Endothelial cell of hepatic sinusoid (primary cell): ENCODE results near the gene FAM81A.
"Not testable (repeated sequence)": the region's sequence is repeated elsewhere in the genome, so short reads cannot be mapped to it uniquely, and the experiment has no call there.

Source experiments
- in situ Hi-C: cut with HindIII; loops from 2 replicates; pipeline ENCODE4 v1.10.0; 2017; ENCODE audit warnings: low sequenced_read_pairs

FAM81A gene

DNA sequence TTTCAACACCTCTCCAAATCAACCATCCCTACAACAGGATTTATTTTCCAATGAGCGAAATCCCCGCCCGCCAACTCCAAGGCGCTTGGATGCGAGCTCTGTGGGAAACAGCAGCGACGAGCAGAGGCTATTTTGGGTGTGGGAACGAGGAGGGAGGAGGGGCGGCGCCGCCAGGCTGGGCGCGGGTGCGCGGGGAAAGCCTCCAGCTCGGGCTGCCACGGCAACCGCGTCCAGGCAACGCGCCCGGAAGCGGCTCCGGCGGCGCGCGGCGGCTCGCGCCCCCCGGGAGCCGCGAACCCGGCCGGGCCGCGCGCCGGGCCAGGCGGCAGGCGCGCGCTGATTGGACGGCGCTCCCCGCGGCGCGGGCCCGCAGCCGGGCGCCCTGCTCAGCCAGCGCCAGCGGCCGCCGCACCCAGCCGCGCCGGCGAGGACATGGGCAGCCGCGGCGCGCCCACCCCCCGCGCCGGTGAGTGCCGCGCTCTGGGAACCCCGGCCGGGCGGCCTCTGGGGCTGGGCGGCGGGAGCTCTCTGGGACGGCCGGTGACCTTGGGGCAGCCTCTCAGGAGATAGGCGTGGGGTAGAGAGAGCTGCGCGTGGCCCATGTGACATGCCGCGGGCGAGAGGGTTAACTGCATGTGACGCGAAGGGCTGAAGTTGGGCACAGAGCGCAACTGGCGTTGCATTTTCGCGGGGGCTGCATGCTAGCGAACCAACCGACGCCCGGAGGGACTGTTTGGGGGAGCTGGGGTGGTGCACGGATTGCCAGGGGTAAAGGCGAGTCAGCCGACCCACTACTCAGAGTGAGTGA, at the start of gene FAM81A:
FAM81A (plus strand) TSS at position 370 of the 808 bp plus-strand sequence. CDS start 20,441 bp downstream, outside the sequence.
- in situ Hi-C loops = no loop called here

DNA sequence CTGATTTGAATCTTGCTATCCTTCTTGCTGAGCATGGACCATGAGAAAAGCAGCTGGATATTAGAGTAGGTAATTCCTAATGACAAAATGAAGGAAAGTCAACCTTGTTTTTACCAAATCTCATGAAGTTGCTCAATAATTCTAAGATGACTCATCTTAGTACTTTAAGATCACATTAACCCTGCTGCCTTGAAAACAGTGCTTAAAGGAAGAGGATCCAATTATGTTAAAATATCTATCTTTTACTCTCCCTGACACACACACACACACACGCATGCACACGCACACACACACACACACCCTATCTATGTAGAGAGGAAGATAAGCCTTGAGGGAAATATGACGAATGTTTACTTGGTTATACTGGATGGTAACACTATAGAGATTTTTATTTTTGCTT, 49.3 kb upstream of the FAM81A start:
- in situ Hi-C loops = no loop called here

- in situ Hi-C loops = no loop called here
Measured at GRCh38 chr15:59392299-59392698, 45.7 kb upstream of the FAM81A start.

DNA sequence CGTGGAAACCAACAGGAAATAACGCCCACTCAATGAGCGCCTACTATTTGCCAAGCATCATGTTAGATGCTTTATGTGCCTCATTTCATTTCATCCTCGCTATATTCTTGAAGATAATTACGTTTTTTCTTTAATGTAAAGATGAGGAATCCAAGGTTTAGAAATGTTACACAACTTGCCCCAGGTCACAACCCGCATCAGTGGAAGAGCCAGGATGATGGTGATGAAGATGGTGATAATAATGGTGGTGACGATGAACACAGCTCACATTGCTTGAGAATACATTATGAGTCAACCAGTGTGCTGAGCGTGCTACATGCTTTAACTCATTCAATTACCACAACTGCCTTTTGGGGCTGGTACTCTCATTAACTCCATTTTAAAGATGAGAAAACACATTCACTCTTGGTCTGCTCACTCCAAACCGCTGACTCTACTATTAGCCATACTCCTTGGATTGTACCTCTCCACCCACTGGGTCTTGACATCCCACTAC, 43.8 kb upstream of the FAM81A start:
- in situ Hi-C loops = no loop called here

DNA sequence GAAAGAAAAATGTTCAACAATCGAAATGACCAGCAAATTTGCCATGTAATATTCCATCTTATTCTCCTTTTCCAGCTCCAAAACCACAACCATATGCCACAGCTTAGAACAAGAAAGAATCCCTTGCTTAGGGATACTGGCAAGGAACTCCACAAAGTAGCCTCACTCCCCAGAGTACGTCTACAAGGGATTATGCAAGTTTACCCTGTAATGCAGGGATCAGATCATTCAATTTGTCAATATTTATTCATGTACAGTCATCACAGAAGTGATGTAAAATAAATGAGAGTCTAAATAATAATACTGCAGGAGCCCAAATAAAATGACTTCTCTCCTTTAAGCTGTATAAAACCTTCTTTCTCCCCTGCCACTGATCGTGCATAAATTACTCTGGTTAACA, 41.8 kb upstream of the FAM81A start:
- in situ Hi-C loops = no loop called here

DNA sequence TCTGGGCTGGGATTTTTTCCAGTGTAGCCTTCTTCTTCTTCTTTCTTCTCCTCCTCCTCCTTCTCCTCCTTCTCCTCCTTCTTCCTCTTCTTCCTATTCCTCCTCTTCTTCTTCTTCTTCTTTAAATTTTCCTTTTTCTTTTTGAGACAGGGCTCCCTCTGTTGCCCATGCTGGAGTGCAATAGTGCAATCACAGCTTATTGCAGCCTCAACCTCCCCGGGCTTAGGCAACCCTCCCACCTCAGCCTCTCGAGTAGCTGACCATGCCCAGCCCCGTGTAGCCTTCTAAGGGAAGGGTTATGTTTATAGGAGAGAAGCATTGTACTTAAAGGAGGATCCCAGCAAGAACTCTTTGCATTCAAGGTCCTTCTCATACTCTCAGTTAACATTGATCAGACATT, 41.3 kb upstream of the FAM81A start:
- in situ Hi-C loops = no loop called here

DNA sequence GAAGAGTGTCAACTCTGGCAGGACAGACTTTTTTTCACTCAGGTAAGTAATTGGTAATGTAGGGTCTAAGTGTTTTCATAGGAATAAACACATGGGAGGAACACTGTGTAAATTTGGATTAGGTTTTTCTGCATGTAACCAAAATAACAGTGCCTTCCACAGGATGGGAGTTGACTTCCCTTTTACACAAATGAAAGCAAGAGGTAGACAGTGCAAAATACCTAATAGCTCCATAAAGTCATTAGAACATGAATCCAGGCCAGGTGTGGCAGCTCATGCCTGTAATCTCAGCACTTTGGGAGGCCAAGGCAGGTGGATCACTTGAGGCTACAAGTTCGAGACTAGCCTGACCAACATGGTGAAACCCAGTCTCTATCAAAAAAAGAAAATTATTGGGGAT, 39.8 kb upstream of the FAM81A start:
- in situ Hi-C loops = no loop called here

DNA sequence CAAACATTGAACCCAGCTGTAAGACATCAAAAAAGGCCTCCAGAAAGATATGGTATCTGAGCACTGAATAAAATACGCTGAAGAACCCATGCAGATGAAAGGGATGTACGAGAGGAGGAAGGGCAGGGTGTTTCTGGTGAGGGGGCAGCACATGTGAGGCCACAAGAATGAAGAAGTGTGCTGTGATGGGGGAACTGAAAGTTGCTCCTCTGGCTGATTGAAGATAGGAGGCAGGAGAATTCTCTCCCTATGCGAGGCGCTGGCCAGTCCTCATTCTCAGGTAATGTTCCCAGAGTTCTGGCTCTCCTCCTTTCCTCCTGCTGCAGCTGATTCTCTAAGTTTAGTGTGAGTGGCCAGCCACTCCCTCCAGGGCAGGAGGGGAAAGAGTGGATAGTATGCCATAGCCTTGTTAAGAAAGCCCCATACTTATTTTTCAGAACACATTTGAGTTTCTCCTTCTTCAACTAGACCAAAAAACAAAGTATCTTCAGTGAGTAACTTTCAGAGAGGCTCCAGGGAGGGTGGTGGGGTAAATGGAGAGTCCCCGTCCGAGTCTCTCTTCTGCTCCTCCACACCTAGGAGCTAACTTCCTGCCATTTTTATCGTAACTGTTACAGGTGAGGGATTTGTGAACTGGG, 38.4 kb upstream of the FAM81A start:
- in situ Hi-C loops = no loop called here

GRCh38 chr15:59400103-59400813, 37.7 kb upstream of the FAM81A start:
- in situ Hi-C loops = no loop called here

DNA sequence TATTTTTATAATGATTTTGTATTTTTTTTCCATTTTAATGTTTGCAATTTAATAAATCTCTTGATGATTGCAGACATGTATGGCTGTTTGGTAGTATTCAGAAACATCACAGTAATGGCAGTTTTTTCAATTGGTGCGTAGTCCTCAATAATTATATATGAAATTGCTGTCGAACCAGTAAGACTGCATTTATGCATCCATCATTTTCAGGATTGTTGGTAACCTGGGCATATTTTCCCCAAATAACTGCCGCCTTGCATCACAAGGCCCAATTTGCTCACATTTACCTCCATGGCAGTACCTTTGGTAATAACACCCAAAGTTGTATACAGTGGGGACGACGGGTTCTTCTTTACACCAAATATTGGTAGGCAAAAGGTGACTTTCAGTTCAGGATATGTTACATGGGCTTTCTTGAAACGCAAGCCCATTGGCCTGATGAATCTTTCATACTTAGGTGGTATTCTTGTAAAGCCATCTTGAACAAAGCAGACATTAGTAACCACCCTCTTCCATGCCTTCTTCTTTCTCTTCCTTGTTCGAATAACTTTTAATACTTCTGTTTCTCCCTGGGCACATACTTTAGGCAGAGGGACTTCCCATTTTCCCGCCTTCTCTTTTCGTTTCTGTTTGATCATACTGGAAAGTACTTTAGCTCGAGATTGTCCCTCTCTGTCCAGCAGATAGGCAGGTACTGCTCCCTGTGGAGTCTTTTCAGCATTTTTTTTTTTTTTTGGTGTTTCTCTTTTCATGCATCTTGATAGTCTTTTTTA, 36.7 kb upstream of the FAM81A start:
- in situ Hi-C loops = not testable (repeated sequence)

- in situ Hi-C loops = no loop called here
Measured at GRCh38 chr15:59401824-59402569, 36.0 kb upstream of the FAM81A start.

DNA sequence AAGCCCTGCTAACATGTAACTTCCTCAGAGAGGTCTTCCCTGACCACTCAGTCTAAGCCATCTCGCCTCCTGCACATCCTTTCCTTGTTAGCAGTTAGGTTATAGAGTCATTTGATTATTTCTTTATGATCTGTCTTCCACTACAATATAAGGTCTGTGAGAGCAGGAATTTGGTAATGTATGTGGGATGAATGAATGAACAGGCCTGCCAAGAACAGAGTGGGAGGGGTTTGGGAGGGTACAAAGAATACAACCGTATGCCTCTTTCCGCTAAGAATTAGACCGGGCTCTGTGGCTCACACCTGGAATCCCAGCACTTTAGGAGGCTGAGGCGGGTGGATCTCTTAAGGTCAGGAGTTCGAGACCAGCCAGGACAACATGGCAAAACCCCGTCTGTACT, 32.9 kb upstream of the FAM81A start:
- in situ Hi-C loops = no loop called here

DNA sequence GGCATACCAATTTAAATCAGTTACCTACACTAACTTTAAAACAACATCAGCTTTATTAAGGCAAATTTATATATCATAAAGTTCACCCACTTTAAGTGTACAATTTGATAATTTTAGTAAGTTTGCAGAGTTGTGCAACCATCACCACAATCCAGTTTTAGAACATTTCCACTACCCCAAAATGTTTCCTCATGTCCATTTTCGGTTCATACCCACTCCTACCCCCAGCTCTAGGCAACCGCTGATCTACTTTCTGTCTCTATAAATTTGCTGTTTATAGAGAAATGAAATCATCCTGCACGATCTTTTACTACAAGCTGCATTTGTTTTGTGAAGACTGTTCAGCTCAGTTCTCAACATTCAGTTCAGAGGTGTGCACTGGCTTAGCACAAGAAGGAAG, 31.5 kb upstream of the FAM81A start:
- in situ Hi-C loops = no loop called here

DNA sequence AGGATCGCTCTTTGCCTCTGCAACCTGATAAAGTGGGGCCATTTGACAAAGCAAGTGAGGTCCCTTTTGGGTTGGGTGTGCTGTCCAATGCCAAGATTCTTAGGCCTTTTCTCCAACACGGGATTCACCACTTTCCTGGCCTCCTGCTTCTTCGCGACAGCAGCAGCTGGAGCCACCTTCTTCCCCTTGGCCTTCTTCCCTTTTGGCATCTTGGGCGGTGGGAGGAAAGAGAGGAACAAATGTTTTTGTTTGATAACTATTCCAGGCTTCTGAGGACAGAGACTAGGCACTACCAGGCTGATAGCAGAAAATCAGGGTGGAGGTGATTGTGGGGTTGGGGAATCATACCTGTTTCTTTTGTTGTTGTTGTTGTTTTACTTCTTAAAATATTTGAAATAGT, 30.0 kb upstream of the FAM81A start:
- in situ Hi-C loops = no loop called here

DNA sequence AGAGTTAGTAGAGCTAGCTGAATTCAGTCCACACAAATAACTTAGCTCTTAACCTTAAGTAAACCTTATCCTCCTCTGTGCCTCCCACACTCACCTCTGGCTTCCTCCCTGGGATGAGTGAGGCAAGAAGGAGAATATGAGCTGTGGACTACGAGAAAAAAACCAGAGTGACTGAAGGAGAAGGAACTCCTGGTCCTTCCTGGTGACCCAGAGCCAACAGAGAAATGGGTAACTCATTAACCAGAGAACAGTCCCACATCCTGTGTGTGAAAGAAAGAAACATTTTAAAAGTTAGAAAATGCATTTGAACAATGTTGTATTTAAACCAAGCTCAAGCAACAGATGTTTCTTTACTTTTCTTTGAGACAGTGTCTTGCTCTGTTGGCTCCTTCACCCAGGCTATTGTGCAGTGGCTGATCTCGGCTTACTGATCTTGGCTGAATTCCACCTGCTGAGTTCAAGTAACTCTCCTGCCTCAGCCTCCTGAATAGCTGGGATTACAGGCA, 27.5 kb upstream of the FAM81A start:
- in situ Hi-C loops = no loop called here

DNA sequence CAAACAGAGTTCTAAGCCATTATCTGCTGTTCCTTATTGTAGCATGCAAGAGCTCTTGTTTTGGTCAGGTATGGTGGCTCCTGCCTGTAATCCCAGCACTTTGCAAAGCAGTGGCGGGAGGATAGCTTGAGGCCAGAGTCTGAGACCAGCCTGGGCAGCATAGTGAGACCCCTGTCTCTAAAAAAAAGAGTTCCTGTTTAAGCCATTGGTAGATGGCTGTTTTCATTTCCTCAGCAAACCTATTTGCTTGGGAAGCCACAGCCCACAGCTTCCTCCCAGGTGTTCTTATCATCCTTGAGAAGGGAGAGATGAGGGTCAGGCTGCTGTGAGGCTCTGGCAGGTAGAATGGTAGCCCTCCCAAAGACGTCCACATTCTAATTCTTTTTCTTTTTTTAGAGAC, 24.4 kb upstream of the FAM81A start:
- in situ Hi-C loops = no loop called here

DNA sequence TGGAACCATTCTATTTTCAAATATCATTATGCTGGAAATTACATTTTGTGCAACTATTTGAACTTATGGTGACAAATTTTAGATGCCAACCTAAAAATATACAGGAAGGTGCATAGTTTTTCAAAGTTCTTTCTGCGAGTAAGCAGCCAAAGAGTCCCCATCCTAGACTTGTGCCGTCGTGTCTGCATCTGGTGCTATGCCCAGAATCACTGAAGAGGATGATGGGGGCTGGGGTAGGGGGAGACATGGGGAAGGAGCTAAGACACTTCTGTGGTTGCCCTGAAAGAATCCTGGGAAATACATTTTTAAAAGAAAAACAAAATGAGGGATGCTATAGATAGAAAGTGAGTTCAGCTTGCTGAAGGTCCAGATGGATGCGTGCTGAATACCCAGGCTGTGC, 21.2 kb upstream of the FAM81A start:
- in situ Hi-C loops = loop anchor here (5.0 kb wide), 1 partner anchor 85 kb away; no protein-coding TSS in a partner anchor

DNA sequence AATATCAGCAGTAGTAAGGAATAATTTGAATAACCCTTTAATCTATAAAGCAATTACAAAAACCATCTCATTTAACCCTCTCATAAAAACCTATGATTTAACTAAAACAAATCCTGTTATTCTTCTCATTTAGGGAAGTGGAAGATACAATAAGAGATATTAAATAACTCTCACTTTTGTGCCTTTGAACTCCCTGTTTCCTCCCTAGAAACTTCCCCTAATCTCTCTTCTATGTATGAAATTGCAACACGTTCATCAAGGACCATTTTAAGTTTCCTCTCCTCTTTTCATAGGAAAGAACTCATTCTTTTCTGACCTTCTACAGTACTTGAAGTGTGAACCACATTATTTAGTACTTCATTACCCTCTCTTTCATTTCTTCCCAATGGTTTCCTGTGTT, 18.8 kb upstream of the FAM81A start:
- in situ Hi-C loops = loop anchor here (5.0 kb wide), 1 partner anchor 83 kb away; no protein-coding TSS in a partner anchor

DNA sequence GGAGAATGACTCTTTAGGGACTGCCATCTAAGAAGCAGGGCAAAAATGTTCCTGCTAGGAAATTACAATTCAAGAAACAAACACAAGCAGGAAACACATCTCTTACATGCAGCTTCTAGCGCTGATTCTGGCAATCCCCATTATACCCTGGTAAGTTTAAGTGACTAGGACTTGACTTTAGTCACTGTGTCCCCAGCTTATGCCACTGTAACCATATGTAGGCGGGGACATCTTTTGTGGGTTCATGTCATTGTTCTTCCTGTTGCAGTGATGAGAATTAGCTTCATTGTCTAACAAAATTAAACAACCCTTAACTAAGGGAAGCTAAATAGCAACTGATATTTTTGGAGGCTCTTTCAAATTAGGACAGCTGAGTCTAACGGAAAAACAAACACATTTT, 17.9 kb upstream of the FAM81A start:
- in situ Hi-C loops = no loop called here
